Panc1 (cell line): ENCODE results near the gene MRPS23. TPM values are rescaled to one million over a fixed set of nuclear protein-coding genes. Genes with fewer than 3 reads are reported as not detected.

ENCODE experiments used
- ATAC-seq: fragments of 200-7000 bp; cut with Tn5 transposase; 2 replicates; pipeline ENCODE4 v1.9.1; 2020; ENCODE audit warnings: mild to moderate bottlenecking, moderate library complexity
- BruUV-seq: library from RNA; stranded (reverse); fragments of 400-500 nt; replicated peaks from 2 replicates; lab custom pipeline; 2021; lab: Mats Ljungman, UMichigan
- CTCF ChIA-PET: fragments of 300-600 bp; sonication (Branson Sonifier 250); formaldehyde crosslinking; loops from one replicate; lab custom pipeline; 2022; ENCODE audit warnings: antibody characterized with exemption; lab: Charles Lee
- POLR2A ChIA-PET: fragments of 300-600 bp; sonication (Branson Sonifier 250); formaldehyde crosslinking; loops from one replicate; lab custom pipeline; 2022; ENCODE audit warnings: antibody characterized with exemption; lab: Charles Lee
- DNase-seq: peaks from one replicate; pipeline ENCODE4 v3.0.0-alpha.2; 2010; ENCODE audit warnings: low read depth, low spot score
- H3K27ac ChIP-seq: 2 replicates; pipeline ENCODE4 v1.5.1; 2011; ENCODE audit warnings: mild to moderate bottlenecking, low read length, inconsistent platforms
- H3K27me3 ChIP-seq: fragments of 200-500 bp; sonication (Bioruptor generic); 2 replicates; pipeline ENCODE4 v1.6.0; 2014; ENCODE audit warnings: low read length, inconsistent platforms; ENCODE audit not compliant: control insufficient read depth, insufficient read depth
- H3K36me3 ChIP-seq: fragments of 200-500 bp; sonication (Bioruptor generic); 2 replicates; pipeline ENCODE4 v1.5.1; 2014; ENCODE audit warnings: inconsistent platforms, mild to moderate bottlenecking, low read length, moderate library complexity; ENCODE audit not compliant: control insufficient read depth, insufficient read depth
- H3K4me1 ChIP-seq: 2 replicates; pipeline ENCODE4 v1.5.1; 2011; ENCODE audit warnings: inconsistent platforms, mild to moderate bottlenecking, low read length, moderate library complexity; ENCODE audit not compliant: control insufficient read depth, insufficient read depth
- H3K4me3 ChIP-seq, 2 experiments: 2 replicates each; pipeline ENCODE4 v1.5.1; 2011 to 2012; ENCODE audit warnings: low read depth in 2 of 2, low read length in 2 of 2, mild to moderate bottlenecking in 2 of 2, inconsistent platforms in 1 of 2, moderate library complexity in 1 of 2
- H3K9me3 ChIP-seq: fragments of 200-500 bp; sonication (Bioruptor generic); 2 replicates; pipeline ENCODE4 v1.5.1; 2014; ENCODE audit warnings: low read depth, mild to moderate bottlenecking, inconsistent platforms, low read length, moderate library complexity; ENCODE audit not compliant: control insufficient read depth, insufficient read depth
- CTCF ChIP-seq: fragments of 450-650 bp; IDR thresholded peaks from 2 replicates; pipeline ENCODE4 v1.5.1; 2017; ENCODE audit warnings: mild to moderate bottlenecking
- POLR2AphosphoS5 ChIP-seq: IDR thresholded peaks from 2 replicates; pipeline ENCODE4 v1.6.1; 2012; ENCODE audit warnings: mild to moderate bottlenecking, low read depth, low read length, moderate library complexity
- REST ChIP-seq, 2 experiments: IDR thresholded peaks; 2 replicates each; pipeline ENCODE4 v1.6.1; 2011 to 2012; ENCODE audit warnings: low read depth in 2 of 2, control low read depth in 1 of 2, low read length in 1 of 2, mild to moderate bottlenecking in 1 of 2, moderate library complexity in 1 of 2; ENCODE audit not compliant: insufficient read depth in 1 of 2
- SIN3A ChIP-seq: IDR thresholded peaks from 2 replicates; pipeline ENCODE4 v1.6.1; 2012; ENCODE audit warnings: low read depth, mild to moderate bottlenecking, low read length, moderate library complexity, borderline replicate concordance; ENCODE audit not compliant: insufficient read depth
- TCF7L2 ChIP-seq: IDR thresholded peaks from 2 replicates; pipeline ENCODE4 v1.6.1; 2011; ENCODE audit warnings: mild to moderate bottlenecking, low read depth, low read length, inconsistent platforms
- in situ Hi-C: cut with HindIII; loops from 2 replicates; pipeline ENCODE4 v1.10.0; 2016; ENCODE audit warnings: low sequenced_read_pairs, low pct_unique_long_range_greater_than_20kb
- intact Hi-C: fragments of 100-400 bp; cut with micrococcal nuclease; formaldehyde crosslinking; loops from one replicate; pipeline ENCODE4 v1.10.0; 2022; ENCODE audit not compliant: unreplicated experiment
- total RNA-seq: library from RNA; stranded (reverse); gene quantifications from one replicate; pipeline ENCODE4 v1.2.1, GENCODE V29; 2021; ENCODE audit not compliant: unreplicated experiment

Gene MRPS23
- total RNA-seq, 1 experiment from 2014 or later = 85.4 TPM

GRCh38 chr17:57898487-57899311 lies 48.9 kb upstream of the MRPS23 start:
- ChIA-PET POLR2A (interaction anchor here (0.6 to 1.0 kb wide), 2 partner anchors 11 to 39 kb away, joined by 4 to 15 read pairs; no protein-coding TSS in a partner anchor), CTCF (interaction anchor here (0.6 to 0.9 kb wide), 2 partner anchors 9 to 40 kb away, joined by 3 read pairs; no protein-coding TSS in a partner anchor)
- H3K27ac ChIP-seq = peak overlapping the region; percentile 73
- H3K9me3 ChIP-seq = no peaks in the 10 kb centered on the region
- peaks cover 68% of the 10 kb centered on the region for H3K4me1 ChIP-seq
- BruUV-seq = no TSS peak
- in situ Hi-C loops = no loop called here
- intact Hi-C loops = loop anchor here (10.0 kb wide), 1 partner anchor 64 kb away; no protein-coding TSS in a partner anchor
- no peaks in the 10 kb centered on the region for H3K27me3 ChIP-seq
- H3K36me3 ChIP-seq = no peaks in the 10 kb centered on the region
- no peak overlapping the region for H3K4me3 ChIP-seq
- TF ChIP-seq POLR2AphosphoS5 = no peak
- TF ChIP-seq REST (IDR thresholded peaks at IDR 0.05; ENCODE audit: insufficient read depth in 1 of 2, low read depth in 2 of 2, low read length in 1 of 2) = no peak
- no peak for TF ChIP-seq SIN3A
- TF ChIP-seq TCF7L2 = no peak
- TF ChIP-seq CTCF = no peak
- ATAC-seq (peak; percentile 39; the same call in 1 of the 2 replicates), DNase-seq (no peak)

GRCh38 chr17:57895382-57896060 lies 45.7 kb upstream of the MRPS23 start:
- POLR2A ChIA-PET = no interaction called here
- intact Hi-C loops (loop anchor here (10.0 kb wide), 1 partner anchor 61 kb away; no protein-coding TSS in a partner anchor), in situ Hi-C loops (no loop called here)
- no peak for TF ChIP-seq SIN3A
- no peak for TF ChIP-seq REST (IDR thresholded peaks at IDR 0.05; ENCODE audit: insufficient read depth in 1 of 2, low read depth in 2 of 2, low read length in 1 of 2)
- no peak for TF ChIP-seq CTCF
- TF ChIP-seq POLR2AphosphoS5 = no peak
- TF ChIP-seq TCF7L2 = no peak
- Histone ChIP-seq H3K4me3 (no peak overlapping the region), H3K4me1 (peaks cover 74% of the 10 kb centered on the region), H3K9me3 (no peaks in the 10 kb centered on the region), H3K27me3 (no peaks in the 10 kb centered on the region), H3K36me3 (no peaks in the 10 kb centered on the region), H3K27ac (peak overlapping the region; percentile 62)
- no TSS peak for BruUV-seq
- ATAC-seq = no peak
- no peak for DNase-seq
- CTCF ChIA-PET = no interaction called here
